Uterus (tissue), 2 donors: Measurements from ENCODE around the gene NEDD4L.

Source experiments
- CTCF ChIP-seq, 4 experiments: fragments of 200-600 bp in 2 of 4; fragments of 450-650 bp in 2 of 4; sonication (generic) in 2 of 4; IDR thresholded peaks; one replicate each; pipeline ENCODE4 v1.5.1; 2016 to 2019; ENCODE audit warnings: antibody characterized with exemption in 4 of 4, mild to moderate bottlenecking in 2 of 4, moderate library complexity in 1 of 4
- POLR2A ChIP-seq, 2 donors: fragments of 450-650 bp; IDR thresholded peaks; one replicate each; pipeline ENCODE4 v1.6.1; 2016; ENCODE audit warnings: antibody characterized with exemption in 2 of 2, mild to moderate bottlenecking in 1 of 2, moderate library complexity in 1 of 2

- TF ChIP-seq CTCF (IDR thresholded peaks at IDR 0.05) (no peak), POLR2A (IDR thresholded peaks at IDR 0.05) (no peak)
Measured at GRCh38 chr18:58419587-58420199, 375.7 kb downstream of the NEDD4L start.
